HG03060 (cell line): ENCODE results near the gene ME3.

ENCODE experiments used
- ATAC-seq: cut with Tn5 transposase; IDR thresholded peaks from one replicate; pipeline ENCODE4 v1.9.1; 2021; ENCODE audit warnings: low read depth, moderate number of reproducible peaks; ENCODE audit not compliant: unreplicated experiment

ME3 gene

DNA sequence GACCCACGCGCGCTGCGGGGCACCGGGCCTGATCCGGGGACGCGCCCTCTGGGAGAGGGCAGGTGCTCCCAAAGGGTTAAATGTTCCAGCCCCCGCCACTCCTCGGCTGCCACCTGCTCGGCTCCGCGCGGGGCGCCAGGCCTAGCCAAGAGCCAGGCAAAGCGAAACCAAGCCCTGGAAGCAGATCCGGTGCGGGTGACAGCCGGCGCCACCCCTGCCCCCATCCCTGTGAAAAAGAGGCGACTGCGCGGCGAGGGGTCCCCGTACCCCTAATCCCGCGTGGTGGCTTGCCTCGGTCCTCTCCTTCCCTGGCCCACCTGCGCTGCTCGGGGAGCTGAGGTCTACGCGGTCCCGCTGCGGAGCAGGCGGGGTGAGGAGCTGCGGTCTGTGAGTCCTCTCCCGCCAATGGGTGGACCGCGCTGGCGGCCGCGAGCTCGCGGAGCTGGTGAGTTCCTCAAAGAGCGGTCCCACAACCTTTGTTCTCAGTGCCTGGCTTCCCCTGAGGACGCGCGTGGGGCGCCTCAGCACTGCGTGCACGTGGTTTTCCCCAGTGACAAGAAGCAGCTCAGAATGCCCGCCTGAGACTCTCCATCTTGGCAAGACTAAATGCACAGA is at the start of gene ME3:
Gene ME3, minus strand, starts transcription at position 610 of the 615 bp plus-strand sequence.
- ATAC-seq, result no peak

DNA sequence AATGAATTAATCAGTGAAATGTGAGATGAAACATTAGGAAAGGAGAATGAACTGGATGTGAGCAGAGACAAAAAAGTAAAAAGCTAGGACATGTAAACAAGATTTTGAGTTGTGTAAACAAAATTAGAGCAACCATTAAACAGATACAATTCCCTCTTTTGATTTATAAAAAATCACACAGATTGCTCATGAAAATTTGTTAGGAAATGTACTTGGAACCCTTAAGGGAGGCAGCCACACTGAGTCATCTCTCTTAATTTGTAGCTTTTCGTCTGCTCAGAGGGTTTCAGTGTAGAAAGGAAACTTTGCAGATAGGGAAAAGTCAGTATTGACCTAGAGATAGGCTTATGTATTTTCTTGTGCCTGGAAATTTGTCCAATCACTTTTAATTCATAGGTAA is 49.6 kb upstream of the ME3 start:
- ATAC-seq, result no peak

DNA sequence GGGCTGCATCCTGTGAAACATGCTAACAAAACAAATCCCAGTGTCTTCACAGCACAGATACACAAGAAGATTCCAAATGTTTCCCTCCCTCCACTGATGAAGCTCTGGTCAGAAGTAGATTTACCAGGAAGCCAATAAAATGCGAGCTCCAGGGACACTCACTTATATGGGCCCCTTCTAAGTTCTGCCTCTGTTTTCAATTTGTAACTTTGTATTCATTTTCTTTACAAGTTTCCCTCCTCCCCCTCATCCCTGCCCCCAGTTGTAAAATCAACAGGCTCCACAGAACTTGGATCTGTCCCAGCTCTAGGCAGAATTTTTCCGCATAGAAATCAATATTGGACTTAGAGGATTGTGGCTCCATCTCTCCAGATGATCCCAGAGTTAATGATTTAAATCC is 48.1 kb upstream of the ME3 start:
- no peak for ATAC-seq

DNA sequence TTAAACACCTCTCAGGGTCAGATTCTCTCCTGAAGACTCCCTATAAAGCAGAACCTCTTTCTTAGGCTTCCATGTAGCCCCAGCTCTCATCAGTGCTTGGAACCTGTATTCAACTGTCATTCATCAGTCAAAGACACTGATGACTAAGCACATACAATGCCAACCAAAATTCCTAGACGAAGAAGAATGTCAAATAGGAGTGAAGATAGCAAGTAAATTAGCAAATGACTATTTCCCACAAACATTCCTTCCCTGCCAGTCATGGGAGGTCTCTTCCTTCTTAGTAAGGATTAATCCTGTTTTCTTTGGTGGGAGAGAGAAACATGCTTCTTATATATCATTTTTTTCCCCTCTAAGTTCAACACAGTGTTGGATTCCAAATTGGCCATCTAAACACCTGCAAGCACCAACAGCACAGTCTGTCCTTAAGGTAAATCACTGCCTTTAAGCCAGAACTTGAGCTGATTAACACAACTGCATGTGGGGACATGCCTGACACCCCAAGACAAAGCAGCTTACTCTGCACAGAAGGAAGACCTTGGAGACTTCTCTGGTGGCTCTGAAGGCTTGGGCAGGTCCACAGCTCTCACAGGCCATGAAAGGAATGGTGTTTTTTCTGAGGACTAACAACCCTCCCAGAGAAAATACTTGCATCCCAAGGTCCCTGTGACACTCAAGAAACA is 47.5 kb upstream of the ME3 start:
- ATAC-seq, result no peak

DNA sequence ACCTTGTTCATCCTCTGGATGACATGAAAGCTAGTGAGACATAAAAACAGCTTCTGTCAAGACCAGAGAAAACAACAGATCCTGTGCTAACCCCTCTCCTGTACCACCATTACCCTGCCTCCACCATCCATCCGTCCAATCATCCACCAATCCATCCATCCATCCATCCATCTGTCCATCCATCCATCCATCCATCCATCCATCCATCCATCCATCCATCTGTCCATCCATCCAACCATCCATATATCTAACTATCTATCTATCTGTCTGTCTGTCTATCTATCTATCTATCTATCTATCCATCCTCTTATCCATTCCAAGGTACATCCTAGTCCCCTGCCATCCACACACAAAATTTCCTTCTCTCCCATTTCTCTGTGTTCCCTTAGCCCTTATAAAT is 46.6 kb upstream of the ME3 start:
- no peak for ATAC-seq

DNA sequence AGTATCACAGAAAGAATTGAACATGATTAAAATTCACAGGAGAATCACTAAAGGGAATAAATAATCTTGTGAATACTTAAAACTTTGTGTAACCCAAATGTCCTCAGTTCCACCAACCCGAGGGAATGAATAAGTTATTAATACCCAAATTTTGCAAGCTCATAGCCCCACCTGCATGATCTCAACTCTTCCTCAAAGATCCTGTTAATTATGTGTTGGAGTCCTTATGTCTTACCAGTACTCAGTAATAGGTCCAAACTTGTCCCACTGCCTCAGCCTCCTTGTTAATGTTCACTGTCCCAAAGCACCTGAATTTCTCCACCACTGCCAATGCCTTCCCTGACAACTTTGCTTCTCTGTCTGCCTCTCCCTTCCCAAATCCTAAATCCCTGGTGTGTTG is 46.1 kb upstream of the ME3 start:
- ATAC-seq, result no peak

DNA sequence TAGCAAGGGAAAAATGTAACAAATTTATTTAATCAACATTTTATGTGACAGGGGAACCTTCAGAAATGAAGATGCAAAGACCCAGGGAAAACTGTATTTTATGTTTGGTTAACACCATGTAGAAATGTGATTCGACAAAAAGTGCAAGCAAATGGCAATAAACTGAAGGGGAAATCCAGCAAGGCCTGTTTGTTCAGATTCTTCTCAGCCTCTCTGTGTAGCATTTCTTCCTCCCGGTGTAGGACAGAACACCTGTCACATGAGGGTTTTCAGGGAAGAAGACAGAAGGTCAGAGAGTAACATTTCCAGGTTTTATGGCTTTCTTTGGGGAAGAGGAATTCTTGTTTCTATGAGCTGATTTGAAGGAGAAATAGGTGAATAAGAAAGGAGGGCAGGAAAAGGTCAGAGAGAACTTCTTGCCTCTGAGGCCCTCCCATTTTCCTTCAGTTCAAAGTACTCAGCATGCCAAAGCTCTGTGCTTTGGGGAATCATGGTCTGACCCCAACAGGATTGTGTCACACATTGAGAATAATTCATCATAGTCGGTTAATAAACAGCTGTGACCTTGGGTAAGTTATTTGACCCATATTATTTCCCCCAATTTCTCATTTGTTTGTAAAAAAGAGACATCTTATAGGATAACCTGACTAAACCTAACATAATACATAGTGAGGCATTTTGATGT is 45.5 kb upstream of the ME3 start:
- ATAC-seq, result no peak

DNA sequence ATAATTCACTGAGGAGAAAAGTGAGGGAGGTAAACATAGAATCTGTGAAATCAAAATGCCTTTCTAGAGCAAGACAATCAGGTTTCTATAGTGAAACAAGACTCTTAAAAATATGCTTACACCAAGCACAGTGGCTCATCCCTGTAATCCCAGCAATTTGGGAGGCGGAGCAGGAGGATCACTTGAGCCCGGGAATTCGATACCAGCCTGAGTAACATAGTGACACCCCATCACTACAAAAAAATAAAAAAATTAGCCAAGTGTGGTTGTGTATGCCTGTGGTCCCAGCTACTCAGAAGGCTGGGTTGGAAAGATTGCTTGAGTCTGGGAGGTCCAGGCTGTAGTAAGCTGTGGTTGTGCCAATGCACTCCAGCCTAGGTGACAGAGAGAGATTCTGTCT is 43.2 kb upstream of the ME3 start:
- no peak for ATAC-seq

DNA sequence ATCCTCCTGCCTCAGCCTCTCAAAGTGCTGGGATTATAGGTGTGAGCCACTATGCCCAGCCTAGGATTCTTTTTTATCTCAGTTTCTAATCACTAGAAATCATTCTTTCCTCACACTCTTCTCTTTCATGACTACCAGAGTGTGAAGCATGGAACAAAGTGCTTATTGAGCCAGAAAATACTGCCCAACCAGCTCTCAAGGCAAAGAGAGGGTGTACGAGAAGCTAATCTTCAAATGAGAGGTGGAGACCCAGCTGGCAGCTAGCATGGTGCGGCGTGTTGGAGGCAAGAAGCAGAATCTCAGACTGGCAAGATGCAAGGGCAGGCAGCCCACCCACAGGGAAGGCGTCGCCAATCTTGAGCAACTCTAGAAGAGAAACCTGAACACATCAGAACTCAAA is 41.1 kb upstream of the ME3 start:
- no peak for ATAC-seq

DNA sequence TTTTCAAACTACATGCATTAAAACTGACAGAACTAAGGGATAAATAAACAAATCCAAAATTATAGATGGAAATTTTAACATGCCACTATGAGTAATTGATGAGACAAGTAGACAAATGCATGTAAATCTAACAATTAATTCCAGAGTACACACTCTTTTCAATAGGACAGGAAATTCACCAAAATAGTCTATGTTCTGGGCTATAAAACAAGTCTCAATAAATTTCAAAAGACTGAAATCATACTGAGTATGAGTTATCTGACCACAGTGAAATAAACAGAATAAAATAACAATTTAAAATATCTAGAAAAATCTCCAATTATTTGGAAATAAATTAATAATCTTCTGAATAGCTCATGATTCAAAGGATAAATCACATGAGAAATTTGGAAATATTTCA is 38.5 kb upstream of the ME3 start:
- ATAC-seq, result no peak

DNA sequence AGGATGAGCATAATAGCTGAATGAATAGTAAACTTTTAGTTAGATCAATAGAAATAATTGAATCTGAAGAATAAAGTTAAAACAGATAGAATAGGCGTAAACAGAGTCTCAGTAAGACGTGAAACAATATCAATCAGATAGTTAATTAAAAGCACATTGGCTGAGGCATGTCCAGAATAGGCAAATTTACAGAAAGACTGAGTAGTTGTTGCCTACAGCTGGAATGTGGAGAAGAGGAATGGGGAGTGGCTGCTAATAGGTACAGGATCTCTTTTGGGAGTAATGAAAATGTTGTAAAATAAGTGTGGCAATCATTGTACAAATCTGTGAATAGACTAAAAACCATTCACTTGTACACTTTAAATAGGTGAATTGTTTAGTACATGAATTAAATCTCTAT is 36.3 kb upstream of the ME3 start:
- no peak for ATAC-seq

DNA sequence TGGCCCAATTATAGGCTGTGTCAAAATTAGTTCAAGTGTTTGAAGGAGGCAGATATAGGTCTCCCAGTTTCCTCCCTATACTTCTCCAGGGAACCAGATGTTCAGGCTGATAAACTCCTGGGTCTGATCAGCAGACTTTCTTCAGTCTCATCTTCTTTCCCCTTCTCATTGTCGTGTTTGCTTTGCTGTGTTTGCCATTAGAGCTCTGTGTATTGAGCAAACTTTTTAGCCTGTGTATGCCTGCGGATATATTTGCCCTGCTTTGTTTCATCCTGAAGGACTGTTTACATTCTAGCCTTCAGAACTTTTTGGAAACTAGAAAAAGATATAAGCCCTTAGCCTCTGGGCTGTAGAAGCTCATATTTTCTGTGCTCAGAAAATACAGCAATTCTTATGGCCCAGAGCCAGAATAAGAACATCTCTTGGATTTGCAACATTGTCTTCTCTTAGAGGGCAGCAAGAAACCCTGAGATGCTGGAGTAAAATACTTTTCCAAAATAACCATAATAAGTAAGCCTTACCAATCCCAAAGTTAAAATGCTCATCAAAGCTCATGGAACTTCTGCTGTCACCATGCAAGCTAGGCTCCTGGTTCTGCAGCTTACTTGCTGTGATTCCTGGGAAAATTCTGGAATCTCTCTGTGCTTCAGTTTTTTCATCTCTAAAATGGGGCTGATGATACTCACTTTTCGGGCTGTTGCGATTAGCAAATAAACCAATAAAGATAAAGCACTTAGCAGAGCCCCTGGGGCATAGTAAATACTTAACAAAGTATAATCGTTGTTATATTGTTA is 34.1 kb upstream of the ME3 start:
- no peak for ATAC-seq

DNA sequence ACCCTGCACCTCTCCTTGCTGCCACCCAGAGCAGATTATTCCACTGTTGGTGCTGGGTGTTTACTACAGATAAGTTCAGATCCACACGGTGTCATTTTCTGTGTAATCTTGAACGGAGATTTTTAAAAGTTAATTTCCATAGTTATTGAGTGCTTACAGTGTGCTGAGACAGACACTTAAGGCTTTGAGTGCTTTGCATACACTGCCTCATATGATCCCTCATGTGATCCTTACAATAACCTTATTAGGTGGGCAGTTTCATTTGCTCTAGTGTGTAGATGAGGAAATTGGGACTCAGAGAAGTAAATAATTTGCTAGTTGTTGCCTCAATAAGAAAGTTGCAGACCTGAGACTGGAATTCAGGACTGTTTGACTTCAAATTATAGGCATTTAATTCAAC is 32.3 kb upstream of the ME3 start:
- ATAC-seq, result no peak

DNA sequence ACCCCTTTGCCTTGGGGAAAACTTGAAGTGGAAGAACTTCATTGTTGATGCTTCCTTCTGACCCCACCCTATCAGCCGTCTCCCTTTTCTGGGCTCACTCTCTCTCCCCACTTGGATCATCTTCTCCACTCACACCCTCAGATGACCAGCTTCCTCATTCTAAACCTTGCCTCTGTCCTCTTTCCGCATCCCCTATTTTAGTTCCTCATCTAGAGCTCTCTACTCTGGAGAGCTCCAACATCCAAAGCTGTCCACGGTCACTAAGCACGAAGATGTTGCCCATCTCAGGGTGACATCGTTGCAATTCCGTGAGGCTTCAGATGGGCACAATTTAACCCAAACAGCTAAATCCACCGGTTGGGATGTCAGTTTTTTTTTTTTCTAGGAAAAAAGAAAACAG is 31.6 kb upstream of the ME3 start:
- ATAC-seq, result no peak

DNA sequence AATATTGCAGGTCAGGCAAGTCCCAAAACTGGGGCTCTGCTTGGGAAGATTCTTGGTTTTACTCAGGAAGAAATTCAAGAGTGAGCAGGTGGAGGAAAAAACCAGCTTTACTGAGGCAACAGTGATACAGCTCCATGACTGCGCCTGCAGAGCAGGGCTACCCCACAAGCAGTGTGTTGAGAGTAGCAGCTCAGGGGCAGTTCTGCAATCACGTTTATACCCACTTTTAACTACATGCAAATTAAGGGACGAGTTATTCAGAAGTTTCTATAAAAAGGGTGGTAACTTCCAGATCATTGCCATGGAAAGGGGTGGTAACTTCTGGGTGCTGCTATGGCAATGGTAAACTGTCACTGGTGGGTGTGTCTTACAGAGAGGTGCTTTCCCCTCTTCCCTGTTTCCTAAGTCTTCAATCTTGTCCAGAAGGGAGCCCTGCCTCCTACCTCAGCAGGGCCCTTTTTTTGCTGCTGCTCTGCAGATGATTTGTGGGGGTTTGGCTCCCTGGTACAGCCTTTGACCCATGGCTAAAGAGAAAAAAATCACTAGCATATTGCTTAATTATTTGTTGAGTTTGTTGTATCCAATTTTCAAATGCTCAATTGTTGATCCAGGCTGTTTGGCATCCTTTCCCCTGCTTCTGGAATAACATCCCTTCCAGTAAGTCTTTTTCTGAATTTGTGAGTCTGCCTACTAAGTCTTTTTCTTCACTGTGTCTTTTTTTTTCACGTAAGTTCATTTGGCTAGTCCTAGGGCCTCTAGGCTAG is 30.0 kb upstream of the ME3 start:
- no peak for ATAC-seq

DNA sequence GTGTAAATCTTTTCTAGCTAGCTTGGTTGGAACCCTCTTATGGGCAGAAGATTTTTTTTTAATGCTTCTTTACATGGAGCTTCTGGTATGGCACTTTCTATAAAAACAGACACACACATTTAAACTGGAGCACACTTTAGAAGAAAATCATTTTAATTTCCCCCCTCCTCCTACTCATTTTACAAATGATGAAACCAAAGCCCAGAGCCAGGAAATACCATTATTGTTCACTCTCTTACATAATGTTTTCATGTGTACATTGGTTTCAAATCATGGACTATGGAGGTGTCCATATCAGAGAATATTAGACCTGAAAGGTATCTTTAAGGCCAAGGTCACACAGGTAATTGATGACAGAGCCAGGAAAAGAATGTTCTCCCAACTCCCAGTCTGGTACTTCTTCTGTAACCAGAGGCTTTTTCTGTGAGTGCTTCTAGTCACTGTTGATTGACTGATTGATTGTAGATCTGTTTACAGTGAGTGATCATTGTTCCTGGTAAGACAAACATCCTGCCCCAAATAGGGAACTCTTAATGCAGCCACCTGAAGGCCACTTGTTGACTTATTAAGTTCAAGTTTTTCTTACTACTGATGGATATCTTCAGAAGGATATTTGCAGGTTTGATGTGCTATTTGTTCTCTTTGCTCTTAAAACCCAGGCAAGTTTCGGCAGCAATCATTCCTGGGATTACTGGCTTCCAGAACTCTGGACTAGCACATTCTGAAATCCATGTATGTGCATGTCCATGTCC is 26.8 kb upstream of the ME3 start:
- ATAC-seq, result no peak

DNA sequence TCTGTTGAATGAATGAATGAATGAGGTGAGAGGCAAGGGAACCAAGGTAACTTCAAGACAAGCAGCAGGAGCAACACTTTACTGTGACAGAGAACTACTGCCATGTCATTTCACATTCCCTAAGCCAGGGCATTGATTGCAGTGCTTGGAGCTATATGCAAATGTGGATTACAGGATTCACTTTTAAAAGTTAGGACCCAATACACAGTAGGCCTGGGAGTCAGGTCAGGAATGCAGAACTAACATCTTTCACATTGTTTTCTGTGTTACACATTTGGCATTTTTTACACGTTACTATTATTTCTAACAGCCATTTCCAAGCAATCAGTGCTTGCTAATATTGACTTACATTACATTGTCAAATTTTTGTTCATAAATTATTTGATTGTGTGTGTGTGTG is 26.2 kb upstream of the ME3 start:
- ATAC-seq, result no peak

DNA sequence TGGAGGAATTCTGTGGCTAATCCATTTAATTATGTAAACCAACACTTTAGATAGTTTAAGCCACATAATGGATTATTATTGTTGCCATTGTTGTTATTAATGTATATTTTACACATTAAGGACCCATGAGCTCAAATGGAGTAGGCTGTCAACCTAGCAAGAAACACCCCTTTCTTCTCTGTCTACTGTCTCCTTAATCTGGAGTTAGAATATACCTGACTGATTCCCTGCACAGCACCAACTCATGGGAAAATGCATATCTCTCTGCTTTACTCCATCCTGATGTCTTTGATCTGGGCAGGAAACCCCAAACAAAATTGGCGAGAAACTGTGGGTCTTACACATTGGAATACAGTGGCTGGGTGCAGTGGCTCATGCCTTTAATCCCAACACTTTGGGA is 24.0 kb upstream of the ME3 start:
- ATAC-seq, result no peak

DNA sequence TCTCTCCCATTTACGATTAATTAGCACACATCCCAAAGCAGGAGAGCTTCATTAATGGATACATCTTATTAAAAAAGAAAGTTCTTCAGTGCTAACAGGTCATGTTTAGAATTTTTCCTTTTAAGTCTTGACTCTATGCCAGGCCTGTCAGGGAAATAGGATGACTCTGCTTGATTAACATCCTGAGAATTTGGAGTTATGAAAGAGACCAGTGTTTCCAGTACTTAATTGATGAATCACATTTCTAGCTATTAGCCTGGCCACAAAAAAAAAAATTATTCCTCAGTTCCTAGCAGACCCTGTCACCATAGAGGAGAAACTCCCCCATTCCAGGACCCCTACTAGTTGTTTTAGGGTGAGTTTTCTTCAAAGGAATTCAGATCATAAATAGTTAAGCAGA is 23.6 kb upstream of the ME3 start:
- no peak for ATAC-seq

DNA sequence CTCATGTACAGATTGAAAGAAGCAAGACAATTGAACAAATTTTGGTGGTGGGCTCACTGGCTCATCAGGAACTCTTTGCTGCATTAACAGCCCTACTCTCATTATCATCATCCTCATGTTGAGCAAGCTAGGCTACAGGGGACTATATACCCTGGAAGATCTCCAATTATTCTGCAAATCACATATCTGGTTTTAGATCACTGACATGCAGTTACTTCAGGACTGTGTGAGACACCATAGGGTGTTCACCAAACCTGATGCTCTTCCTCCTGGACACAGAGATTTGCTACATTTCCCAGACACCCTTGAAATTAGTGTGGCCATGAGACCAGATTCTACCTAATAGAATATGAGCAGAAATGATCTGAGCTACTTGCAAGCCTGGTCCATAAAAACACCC is 23.0 kb upstream of the ME3 start:
- no peak for ATAC-seq
